Inflammatory macrophage treated with lipopolysaccharide for 1 hour (primary cell): ENCODE results near the gene CDK11B.

Experiments used
- DNase-seq, 2 donors: peaks; one replicate each; pipeline ENCODE4 v3.0.0-alpha.2; 2020 to 2022

Gene CDK11B

DNA sequence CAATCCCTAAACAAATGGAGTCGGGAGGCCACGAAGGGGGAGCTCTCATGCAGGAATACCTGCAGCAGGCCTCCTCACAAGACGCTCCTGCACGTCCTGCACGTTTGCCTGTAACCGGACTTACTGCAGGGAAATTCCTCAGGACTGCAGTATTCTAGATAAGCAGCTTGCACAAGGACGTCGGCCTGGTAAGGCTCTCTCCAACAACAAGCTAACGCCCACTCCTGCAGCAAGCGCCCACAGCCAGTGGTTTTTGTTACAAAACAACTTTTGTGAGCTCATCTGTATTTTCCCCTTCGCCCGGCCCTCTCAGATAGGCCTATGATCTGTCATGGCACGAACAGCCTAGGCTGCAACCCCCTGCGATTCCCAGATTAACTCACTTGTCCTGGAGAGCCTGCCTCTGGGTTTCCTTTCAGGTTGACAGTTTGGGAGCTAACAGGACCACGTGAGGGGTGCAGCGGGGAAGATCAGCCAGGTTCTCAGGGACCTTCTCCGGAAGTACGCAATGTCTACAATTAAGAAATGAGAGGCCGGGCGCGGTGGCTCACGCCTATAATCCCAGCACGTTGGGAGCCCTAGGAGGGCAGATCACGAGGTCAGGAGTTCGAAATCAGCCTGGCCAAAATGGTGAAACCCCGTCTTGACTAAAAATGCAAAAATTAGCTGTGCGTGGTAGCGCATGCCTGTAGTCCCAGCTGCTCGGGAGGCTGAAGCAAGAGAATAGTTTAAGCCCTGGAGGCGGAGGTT lies 44.4 kb downstream of the CDK11B start:
- DNase-seq, result peak; percentile 97 to 99

DNA sequence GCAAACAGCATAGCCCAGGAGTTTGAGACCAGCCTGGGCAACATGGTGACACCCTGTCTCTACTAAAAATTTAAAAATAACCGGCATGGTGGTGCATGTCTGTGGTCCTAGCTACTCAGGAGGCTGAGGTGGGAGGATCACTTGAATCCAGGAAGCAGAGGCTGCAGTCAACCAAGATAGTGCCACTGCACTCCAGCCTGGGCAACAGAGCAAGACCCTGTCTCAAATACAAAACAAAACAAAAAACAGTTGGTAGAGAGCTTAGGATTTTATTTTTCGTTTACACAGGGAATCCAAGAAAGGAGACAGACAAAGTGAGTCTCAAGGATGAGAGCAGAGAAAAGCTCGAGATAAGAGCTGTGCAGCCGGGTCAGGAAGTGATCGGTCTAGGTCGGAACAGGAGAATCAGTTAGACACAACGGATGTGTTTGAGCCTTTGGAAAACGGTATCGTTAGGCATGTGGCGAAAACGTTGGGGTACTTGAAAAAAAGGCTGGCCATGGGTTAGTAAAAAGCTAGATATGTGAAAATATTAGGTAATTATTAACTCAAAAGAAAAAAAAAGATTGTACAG lies 45.2 kb downstream of the CDK11B start:
- DNase-seq, result no peak

DNA sequence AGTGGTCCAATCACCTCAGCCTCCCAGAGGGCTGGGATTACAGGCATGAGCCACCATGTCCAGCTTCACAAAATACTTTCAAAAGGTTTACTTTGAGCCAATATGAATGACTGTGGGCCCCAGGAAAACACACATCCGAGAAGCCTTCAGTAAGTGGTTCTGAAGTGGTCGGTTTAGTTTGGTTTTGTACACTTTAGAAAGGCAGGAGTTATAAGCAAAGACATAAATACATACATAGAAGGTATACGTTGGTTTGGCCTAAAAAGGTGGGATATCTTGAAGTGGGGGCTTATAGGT lies 46.8 kb downstream of the CDK11B start:
- DNase-seq, result no peak

GRCh38 chr1:1610796-1611195 lies 48.0 kb downstream of the CDK11B start:
- DNase-seq, result no peak

DNA sequence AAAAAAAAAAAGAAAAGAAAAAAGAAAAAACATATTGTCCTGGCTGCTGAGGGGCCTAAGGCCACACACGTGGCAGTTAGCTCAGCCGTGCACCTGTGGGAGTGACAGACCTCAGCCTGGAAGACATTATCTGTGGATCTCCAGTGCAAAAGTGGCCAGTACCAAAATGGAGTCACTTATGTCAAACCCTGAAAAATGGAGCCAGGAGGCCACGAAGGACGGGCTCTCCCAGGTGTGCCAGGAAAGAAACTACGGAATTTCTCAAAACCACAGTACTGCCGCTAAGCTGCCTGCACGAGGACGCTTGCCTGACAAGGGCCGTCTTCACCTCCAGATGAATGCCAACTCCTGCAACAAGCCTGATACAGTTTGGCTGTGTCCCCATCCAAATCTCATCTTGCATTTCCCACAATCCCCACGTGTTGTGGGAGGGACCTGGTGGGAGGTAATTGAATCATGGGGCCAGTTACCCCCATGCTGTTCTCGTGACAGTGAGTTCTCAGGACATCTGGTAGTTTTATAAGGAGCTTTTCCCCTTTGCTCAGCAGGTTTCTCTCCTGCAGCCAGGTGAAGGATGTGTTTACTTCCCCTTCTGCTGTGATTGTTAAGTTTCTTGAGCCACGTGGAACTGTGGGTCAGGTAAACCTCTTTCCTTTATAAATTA lies 48.9 kb downstream of the CDK11B start:
- peak in 1 of 2 donors; percentile 17 for DNase-seq

DNA sequence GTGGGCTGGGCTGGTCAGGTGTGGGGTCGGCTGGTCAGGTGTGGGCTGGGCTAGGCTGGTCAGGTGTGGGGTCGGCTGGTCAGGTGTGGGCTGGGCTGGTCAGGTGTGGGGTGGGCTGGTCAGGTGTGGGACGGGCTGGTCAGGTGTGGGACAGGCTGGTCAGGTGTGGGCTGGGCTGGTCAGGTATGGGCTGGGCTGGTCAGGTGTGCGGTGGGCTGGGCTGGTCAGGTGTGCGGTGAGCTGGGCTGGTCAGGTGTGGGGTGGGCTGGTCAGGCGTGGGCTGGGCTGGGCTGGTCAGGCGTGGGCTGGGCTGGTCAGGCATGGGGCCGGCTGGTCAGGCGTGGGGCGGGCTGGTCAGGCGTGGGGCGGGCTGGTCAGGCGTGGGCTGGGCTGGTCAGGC lies 52.6 kb downstream of the CDK11B start:
- DNase-seq, result no peak

GRCh38 chr1:1605724-1606123 lies 53.1 kb downstream of the CDK11B start:
- no peak for DNase-seq

DNA sequence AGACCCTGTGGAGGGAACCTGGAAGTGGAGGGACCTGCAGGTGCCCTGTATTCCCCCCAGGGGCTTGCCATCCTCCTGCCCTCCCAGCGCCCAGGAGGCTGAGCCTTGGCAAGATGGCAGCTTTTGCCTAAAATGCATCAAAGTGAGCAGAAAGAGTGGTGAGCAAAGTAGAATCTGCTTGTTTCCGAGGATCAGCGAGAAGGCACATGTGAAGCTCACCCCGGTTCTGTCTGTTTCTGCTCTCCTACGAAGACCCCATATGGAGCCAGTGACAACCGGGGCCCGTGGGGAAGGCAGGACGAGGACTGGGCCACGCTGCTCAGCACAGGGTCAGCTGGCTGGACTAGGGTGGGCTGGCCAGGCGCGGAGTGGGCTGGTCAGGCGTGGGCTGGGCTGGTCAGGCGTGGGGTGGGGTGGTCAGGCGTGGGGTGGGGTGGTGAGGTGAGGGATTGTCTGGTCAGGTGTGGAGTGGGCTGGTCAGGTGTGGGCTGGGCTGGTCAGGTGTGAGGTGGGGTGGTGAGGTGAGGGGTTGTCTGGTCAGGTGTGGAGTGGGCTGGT lies 53.7 kb downstream of the CDK11B start:
- no peak for DNase-seq

DNA sequence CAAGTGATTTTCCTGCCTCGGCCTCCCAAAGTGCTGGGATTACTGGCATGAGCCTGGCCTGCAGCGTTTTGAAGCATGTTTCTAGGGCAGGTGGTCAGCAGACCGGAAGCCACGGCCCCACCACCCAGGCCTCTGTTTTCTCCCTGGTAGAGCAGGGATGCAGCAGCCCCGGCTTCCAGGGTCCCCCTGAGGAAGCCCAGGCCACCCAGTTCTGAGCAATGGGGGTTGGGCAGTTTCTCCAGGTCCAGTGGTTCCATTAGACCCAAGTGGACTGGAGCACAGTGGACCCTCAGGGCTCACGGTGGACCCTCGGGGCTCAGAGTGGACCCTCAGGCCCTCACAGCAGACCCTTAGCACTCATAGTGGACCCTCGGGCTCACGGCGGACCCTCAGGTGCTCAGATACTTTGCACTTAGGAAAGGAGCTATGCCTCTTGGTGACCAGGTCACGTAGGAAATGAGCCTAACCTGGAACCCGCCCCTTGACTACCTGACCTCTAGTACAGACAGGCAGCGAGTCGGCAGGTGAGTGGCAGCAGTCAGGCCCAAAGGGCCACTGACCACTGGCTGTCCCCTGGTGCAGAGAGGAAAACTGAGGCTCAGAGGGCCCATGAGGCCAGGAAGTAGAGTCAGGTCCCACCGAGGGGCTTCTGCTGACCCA lies 54.3 kb downstream of the CDK11B start:
- DNase-seq, result no peak

- no peak for DNase-seq
Observed at GRCh38 chr1:1603671-1604373, 55.0 kb downstream of the CDK11B start.

DNA sequence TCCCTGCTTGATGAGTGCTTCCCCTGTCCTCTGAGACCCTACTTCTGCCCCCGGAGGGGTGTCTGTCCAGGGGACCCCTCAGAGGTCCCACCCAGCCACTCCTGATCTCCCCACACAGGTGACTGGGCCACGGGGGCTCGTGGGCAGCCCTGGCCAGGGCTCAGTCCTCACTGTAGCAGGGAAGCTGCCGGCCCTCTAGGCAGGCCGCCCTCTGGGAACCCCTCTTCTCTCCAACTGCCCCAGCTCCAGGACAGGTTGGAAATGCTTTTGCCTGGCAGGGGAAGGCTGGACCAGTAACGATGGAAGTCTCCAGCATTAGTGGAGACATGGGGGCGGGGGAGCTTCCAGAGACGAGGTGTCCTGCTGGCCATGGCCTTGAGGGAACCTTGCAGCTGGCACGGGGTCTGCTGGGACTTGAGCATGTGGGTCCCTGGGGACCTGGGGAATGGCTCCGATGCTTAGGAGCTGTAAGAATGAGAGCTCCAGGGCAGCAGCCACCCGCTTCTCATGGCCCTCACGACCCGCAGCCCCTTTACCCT lies 55.8 kb downstream of the CDK11B start:
- DNase-seq, result no peak

DNA sequence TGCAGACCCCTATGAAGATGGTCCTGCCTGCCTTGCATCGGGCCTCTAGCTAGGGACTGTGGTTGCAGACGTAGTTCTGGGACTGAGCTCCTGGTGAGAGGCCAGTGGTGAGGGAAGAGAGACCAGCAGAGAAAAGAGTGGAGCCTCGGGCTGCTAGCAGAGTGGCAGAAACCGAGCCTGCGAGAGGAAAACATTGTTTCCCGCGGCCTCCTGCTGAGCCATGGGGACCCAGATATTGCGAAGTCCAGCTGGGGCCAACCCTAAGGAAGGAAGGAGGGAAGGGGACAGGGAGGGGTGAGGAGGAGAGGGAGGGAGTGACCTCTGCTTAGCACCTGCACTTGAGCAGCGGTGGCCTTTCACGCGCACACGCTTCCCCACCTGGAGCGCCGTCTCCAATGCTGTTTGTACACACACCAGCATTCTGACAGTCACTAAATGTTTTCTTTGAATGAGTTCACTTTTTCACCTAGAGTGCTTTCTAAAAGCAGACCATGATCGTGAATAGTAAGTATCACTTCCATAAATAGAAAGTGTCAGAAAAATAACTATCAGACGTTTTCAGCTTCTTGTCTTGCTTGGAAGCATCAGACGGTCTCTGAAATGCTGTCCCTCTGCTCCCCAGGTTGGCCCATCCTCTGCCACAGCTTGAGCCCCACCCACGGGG lies 56.4 kb downstream of the CDK11B start:
- DNase-seq, result no peak

- DNase-seq, result no peak
Observed at GRCh38 chr1:1601564-1602303, 57.1 kb downstream of the CDK11B start.

DNA sequence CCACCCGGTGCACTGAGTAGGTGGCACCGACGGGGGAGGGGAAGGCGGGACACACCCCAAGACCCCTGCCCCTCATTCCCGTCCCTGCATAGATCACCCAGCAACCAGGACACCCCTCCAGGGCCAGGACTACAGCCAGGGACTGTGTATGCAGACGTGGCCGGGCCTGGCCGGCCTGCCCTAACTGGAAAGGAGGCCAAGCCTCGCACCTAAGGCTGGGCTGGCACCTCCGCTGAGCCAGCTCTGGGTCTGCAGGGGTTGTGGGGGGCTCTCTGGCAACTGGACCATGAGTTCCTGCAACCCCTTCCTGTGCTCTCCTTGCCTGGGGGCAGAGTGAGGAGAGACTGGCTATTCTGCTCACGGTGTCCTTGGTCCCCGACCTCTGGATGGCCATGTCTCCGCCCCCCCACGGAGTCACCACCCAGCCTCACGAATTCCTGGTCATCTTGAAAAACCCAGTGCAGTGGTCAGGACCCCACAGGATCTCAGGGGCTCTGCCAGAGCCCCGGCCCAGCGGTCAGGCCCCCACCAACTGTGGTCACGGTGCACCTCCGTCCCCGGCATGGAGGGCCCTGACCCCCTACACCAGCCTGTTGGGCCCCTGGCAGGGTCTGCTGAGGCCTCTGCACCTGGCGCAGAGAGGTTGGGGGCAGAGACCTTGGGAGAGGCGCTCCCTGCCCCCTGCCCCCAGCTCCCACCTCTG lies 57.8 kb downstream of the CDK11B start:
- DNase-seq, result no peak

DNA sequence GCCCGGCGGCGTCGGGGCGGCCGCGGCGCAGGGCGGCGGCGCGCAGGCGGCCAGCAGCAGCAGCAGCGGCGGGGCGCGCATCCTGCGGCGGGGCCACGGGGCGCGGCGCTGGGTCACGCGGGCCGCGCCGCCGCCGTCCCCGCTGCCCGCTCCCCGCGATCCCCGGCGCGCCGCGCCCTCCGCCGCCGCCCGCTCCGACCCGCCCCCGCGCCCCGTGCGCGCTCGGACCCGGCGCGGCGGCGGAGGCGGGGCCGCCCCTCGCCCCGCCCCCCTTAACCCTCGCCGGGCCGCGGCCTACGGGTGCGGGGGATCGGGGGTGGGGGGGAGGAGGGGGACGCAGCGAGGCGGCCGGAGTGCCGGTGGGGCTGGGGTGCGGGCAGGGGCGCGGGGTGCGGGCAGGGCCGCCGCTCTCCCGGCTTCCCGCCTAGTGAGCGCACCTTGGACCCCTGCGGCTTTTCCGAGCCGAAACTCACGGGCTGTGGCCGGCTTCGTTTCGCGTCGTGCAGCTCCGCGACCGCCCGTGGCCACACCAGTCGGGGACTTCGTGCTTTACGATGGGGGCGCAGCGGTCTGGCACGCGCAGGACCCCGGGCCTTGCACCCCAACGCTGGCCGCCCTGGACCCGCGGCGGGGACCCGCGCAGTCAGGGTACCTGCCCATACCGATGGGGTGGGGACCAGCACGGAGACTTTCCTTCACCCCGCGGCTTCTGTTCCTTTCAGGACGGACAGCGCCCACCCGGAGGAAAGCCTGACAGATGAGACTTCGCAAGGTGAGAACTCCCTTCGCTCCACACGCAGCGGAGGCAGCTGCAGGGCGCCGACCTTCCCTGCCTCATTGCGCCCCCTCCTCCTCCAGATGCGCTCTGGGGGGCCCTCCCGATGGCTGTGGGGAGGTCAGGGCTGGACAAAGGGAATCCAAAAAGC lies 58.6 kb downstream of the CDK11B start, which contains the start of gene FNDC10:
Gene FNDC10 (minus strand): TSS at position 201 of the 926 bp plus-strand sequence. CDS start 120 bp downstream, at position 81.
- no peak for DNase-seq

GRCh38 chr1:1599030-1599934 lies 59.5 kb downstream of the CDK11B start:
- peak; percentile 19 to 21 for DNase-seq

- DNase-seq, result no peak
Observed at GRCh38 chr1:1598720-1599029, 60.1 kb downstream of the CDK11B start.

- no peak for DNase-seq
Observed at GRCh38 chr1:1598051-1598719, 60.6 kb downstream of the CDK11B start.
